SIG-M5 (cell line): Measurements from ENCODE around the gene CMYA5.
"Not testable (repeated sequence)": the region's sequence is repeated elsewhere in the genome, so short reads cannot be mapped to it uniquely, and the experiment has no call there.

Source experiments
- DNase-seq: peaks from one replicate; lab custom pipeline; 2025; lab: John Stamatoyannopoulos, UW

Gene CMYA5

DNA sequence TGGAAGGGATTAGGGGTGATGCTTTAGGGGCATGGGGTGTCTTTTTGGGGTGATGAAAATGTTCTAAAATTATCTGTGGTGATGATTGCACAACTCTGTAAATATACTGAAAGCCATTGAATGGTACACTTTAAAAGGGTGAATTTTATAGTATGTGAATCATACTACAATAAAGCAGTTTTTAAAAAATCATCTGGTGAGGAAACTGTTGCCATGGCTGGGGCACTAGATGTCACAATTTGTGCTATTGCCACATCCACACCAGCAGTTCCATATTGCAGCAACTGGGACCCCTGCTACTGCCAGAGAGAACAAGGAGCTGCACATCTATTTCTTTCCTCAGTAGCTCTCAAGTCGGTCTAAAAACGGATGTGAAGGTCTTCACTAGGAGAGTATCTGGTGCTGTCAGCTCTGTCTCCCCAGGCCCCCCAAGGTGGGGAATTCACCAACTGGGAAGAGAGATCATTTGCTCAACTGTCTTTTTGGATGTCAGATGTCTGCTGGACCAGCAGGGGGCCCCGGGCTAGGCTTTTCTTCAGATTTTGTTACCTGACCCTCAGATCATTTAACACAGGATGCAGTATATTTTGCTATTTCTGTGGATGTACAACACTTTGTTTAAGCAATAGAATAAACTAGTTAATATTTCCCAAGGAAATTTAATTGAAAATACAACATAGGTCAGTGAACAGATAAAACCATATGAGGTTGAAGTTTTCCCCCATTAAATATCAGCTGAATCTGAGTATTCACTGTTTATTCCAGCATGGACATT, 13.2 kb downstream of the CMYA5 start:
- DNase-seq, result peak; percentile 83

DNA sequence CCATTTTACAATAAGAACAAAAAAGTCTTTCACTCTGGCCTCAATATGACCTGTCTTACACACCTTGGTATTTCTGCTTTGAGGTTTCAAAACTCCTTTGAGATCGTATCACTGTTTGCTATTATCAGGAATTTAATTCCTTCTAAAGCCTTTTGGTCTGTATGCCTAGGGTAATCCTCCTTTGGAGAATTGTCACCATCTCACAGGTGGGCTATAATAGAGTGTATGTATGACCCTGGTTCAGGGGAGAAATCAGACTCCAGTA, 13.7 kb downstream of the CMYA5 start:
- no peak for DNase-seq

GRCh38 chr5:79704553-79704952, 14.9 kb downstream of the CMYA5 start:
- DNase-seq, result no peak

GRCh38 chr5:79705632-79706031, 16.0 kb downstream of the CMYA5 start:
- no peak for DNase-seq

DNA sequence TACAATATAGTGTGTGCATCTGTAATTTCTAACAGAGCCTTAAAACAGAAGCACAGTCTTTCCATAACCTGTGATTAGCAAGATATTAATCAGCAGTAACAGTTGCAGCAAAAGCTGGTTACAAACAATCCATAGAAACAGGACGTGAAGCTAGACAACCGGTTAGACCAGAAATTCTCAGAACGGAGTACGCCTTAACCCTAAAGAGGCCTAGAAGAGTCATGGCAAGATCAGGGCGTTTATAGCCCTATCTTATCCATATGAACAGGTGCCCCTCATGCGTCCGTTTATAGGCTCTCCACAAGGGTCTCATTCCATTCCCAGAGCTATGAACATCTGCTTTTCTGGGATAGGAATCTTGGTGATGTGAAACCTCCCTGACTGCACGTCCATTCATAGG, 16.7 kb downstream of the CMYA5 start:
- not testable (repeated sequence) for DNase-seq

DNA sequence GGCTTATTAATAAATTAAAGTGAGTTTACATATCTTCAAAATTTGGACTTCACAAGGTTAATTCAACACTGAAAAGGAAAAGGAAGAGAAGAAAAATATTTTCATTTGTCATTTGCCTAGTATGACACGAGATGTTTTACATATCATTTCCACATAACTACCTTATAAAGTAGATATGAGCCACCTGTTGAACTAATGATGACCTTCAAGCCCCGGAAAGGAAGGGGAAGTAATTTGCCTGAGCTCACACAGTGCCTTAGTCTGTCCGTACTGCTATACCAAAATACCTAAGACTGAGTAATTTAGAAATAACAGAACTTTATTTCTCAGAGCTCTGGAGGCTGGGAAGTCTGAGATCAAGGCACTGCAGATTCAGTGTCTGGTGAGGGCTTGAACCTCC, 17.9 kb downstream of the CMYA5 start:
- no peak for DNase-seq

DNA sequence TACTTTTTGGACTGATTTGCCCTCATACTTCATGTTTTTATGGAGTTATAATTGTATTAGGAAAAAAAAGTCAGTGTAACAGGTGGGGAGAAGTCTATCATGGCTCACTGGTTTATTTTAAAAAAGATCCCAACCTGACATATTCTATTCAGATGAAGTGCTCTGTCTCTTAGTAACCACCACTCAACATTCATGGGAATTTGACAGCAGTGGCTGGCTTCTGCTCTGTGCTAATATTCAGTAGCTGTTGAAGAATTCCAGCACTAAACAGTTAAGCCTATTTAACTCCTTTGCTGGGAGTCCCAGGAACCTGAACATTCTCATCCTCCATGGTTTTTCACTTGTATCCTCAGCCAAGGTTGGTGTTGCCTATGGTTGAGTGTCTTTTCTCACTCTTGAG, 23.1 kb downstream of the CMYA5 start:
- DNase-seq, result no peak

GRCh38 chr5:79713727-79714126, 24.1 kb downstream of the CMYA5 start:
- no peak for DNase-seq

DNA sequence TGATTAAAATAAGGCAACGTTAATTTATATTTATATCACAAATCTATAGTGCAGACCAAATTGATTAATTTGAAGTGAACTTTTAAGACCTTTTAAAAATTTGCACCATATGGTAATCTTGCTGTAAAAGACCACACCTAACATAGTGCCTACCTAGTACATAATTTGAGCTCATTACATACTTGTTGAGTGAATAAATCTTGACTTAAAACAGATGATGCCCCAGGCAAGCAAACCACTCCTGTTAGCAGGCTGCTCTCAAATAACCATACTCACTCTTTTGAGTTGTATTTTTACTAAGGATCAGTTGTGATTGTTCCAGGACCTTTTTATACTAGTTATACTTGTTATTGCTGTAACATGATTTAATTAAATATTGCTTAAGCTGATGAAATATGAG, 27.2 kb downstream of the CMYA5 start:
- no peak for DNase-seq

DNA sequence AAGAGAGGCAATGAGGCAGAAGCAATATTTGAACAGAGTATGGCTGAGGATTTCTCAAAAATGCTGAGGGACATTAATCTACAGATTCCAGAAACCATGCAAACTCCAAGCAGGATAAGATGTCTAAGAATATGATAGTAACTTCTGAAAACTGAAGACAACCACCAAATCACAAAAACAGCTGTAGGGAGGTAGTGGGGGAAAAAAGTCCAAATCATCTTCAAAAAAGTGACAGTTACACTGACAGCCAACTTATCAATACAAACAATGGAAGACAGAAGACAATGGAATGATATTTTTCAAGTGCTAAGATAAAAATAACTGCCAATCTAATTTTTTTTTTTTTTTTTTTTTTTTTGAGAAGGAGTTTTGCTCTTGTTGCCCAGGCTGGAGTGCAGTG, 30.5 kb downstream of the CMYA5 start:
- DNase-seq, result no peak

GRCh38 chr5:79727451-79728355, 38.1 kb downstream of the CMYA5 start:
- DNase-seq, result no peak

- DNase-seq, result no peak
Observed at GRCh38 chr5:79728396-79728795, 38.8 kb downstream of the CMYA5 start.

DNA sequence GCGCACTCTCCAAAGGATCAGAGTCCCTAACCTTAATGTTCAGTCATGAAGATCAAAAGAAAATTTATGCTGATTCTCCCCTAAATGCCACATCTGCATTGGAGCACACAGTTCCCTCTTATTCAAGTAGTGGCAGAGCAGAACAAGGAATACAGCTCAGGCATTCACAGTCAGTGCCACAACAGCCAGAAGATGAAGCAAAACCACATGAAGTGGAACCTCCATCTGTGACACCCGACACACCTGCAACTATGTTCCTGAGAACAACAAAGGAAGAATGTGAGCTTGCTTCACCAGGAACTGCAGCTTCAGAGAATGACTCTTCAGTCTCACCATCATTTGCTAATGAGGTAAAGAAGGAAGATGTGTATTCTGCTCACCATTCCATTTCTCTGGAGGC, 40.0 kb downstream of the CMYA5 start:
- no peak for DNase-seq

DNA sequence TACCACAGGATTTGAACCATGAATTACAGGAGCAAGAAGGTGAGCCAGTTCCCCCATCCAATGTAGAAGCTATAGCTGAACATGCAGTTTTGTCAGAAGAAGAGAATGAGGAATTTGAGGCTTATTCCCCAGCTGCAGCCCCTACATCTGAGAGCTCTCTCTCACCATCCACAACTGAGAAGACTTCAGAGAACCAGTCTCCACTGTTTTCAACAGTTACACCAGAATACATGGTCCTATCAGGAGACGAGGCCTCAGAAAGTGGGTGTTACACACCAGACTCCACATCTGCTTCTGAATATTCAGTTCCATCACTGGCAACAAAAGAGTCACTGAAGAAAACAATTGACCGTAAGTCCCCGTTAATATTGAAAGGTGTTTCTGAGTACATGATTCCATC, 40.9 kb downstream of the CMYA5 start:
- no peak for DNase-seq

DNA sequence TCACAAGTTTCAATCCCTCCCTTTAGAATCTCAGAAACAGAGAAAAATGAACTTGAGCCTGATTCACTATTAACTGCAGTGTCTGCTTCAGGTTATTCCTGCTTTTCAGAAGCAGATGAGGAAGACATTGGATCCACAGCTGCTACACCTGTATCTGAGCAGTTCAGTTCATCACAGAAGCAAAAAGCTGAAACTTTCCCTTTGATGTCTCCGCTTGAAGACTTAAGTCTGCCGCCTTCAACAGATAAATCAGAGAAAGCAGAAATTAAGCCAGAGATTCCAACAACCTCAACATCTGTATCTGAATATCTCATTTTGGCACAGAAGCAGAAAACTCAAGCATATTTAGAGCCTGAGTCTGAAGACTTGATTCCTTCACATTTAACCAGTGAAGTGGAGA, 42.1 kb downstream of the CMYA5 start:
- no peak for DNase-seq

- no peak for DNase-seq
Observed at GRCh38 chr5:79736528-79737514, 47.2 kb downstream of the CMYA5 start.

DNA sequence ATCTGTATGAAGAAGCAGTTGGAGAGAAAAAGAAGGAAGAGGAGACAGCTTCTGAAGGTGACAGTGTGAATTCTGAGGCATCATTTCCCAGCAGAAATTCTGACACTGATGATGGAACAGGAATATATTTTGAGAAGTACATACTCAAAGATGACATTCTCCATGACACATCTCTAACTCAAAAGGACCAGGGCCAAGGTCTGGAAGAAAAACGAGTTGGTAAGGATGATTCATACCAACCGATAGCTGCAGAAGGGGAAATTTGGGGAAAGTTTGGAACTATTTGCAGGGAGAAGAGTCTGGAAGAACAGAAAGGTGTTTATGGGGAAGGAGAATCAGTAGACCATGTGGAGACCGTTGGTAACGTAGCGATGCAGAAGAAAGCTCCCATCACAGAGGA, 48.7 kb downstream of the CMYA5 start:
- DNase-seq, result no peak

GRCh38 chr5:79742549-79743136, 53.0 kb downstream of the CMYA5 start:
- DNase-seq, result no peak

DNA sequence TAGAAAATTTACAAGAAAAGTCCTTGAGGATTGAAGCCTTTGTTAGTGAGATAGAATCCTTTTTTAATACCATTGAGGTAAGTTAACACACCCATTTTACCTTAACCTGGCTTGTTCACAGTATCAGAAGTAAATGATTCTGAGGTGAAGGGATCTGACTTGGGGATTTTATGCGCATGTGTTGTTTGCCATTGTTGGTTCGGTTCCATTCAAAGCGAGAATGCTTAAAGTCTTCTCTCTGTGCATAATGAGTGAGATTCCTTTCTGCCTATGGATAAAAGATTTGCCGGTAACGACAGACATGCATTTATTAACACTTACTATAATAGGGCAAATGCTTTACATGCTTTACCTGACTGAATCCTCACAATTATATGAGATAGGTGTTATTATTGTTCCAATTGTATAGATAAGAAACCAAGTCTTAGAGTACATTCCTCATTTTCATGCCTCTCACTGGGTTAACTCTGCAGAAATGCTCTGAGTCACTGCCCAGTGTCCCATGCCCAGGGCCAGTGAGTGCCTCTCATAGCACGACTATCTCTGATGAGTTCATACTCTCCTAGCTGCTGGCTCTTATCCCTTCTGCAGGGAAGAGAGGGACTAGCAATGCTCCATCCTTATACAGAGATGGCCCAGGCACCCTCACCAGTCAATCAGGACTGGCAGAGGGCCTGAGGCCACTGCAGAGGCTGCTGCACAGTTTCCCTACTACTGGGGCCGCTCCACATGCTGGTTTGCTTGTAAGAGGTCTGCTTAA, 54.4 kb downstream of the CMYA5 start:
- no peak for DNase-seq

GRCh38 chr5:79745255-79745654, 55.6 kb downstream of the CMYA5 start:
- DNase-seq, result no peak
